HG02970 (cell line): Measurements from ENCODE around the gene DNAH1.

Source experiments
- ATAC-seq: cut with Tn5 transposase; IDR thresholded peaks from one replicate; pipeline ENCODE4 v1.9.1; 2021; ENCODE audit warnings: mild to moderate bottlenecking, moderate library complexity, moderate number of reproducible peaks; ENCODE audit not compliant: unreplicated experiment, low FRiP score

DNAH1 gene

DNA sequence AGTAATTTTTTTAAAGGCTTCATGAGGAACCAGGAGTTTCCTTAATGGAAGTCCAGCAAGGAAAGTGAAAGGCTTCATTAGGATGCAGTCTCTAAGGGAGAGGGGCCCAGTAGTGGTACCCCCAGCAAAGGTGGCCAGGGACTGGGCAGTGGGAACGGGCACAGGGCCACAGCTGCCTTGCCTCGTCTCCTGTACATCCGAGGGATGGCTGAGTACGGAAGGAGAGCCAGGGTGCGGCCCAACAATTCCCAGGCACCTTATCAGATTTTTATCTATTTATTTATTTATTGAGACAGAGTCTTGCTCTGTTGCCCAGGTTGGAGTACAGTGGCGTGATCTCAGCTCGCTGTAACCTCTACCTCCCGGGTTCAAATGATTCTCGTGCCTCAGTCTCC is 114.3 kb downstream of the DNAH1 start:
- no peak for ATAC-seq

DNA sequence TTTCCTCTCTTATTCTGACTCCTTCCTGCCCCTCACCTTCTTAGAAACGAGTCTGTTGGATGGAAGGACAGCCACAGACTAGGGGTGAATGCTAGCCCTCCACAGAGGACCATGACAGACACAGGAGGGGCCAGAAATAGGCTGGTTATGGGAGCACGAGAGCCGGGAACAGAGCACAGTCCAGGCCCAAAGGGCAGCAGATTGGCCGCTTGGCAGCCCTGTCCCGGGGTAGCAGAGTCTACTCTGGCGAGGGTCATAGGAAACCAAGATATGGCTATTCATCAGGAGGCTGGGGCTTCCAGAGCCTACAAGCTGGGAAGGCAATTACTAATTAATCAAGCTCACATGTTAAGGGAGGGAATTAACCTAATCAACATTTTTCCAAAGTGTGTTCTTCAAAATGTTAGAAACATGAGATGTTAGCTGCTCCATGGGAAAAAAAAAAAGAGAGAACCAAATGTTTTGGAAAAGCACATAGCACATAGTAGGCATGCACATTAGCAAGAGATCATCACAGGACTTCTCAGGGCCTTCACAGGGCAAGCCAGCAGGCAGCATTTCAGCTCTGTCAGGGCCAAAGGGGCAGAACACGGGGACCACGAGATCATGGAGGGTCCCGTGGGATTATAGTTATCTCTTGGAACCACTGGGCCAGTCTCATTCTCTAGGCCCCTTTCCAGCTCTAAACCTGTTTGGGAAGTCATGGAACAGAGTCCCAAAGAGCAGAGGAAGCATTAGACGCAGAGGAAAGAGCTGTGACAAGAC is 115.5 kb downstream of the DNAH1 start:
- ATAC-seq, result no peak

DNA sequence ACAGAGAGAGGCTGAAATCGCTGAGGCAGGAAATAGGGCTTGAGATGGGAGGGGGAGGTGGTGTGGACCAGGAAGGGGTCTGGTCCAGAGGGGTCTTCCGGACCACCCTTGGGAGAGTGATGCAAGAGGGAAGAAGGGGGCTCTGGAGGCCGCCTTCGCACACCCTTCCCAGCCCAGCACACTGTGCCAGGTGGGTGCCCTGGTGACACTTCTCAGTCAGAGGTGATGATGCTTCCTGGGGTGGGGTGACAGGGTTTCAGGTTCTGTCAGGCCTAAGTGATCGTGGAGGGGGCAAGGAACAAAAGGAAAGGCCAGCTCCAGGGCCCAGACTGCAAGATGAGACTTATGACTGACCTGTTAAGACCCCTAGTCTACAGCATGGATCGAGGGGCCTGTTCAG is 116.1 kb downstream of the DNAH1 start:
- no peak for ATAC-seq

DNA sequence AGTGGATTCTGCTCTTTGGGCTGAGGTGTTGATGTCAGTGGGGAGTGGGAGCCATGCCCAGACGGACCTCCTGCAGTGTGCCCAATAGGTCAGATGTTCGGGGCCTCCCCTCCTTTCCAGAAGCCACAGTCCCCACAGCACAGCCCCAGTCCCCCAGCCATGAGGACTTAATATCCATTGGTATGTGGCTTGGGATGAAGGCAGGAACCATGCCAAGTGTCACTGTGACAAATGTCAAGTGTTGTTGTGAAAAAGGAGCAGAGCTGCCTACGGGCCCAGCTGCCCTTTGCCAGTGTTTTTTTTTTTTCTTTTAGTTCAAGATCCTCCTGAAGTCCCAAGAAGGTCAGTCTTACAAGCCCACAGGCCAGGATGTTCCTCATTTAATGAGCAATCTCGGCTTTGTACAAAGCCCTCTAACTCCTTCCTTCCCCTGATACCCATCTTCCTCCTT is 116.6 kb downstream of the DNAH1 start:
- no peak for ATAC-seq

DNA sequence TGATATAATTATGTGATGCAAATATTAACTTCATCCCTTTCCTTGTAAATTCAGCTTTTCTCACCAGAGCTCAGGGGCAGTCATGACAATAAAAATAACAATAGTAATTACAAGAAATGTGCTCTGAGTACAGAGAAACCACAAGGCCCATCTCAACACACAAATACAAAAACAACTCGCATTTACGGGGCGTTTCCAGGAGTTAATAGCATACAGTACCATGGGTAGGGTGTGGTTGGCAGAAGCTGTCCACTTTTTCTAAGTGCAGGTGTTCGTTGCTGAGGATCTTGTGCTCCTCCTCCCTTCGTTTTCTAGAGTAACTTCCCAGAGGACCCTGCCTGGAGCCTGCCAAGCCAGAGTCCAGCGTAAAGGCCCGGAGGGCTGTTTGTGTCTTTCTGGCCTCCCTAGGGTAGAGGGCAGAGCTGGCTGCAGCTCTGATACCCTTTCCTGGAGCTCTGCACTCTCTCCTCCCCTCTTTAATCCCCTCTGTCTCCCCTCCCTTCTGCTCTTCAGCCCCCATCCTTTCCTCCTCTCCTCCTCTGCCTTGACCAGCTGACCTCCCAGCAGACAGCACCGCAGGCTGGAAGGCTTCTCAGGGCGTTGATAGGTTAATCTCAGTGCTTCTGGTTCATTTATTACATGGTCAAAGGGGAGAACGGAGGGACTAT is 117.3 kb downstream of the DNAH1 start:
- ATAC-seq, result no peak

DNA sequence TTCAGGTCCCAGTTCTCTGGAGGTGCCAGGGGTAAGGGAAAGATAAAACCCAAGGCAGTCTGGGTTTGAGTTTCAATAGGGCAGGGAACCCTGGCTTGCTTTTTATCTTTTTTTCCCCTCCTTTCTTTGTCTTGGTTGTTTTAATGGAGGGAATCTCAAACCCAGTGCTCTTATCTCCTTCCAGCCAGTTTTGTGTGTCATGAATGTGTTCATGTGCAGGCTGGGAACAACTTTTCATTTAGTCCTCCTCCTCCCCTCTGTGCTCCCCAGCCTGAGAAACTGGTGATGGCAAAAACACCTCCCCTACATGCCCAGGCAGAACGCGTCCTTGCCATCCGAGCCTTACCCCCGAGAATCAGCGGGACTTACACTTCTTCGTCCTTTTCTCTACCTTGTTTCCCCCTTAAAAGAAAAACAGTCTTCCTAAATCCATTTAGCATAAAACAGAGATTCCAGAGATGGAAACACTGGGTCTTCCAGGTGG is 117.9 kb downstream of the DNAH1 start:
- ATAC-seq, result no peak

DNA sequence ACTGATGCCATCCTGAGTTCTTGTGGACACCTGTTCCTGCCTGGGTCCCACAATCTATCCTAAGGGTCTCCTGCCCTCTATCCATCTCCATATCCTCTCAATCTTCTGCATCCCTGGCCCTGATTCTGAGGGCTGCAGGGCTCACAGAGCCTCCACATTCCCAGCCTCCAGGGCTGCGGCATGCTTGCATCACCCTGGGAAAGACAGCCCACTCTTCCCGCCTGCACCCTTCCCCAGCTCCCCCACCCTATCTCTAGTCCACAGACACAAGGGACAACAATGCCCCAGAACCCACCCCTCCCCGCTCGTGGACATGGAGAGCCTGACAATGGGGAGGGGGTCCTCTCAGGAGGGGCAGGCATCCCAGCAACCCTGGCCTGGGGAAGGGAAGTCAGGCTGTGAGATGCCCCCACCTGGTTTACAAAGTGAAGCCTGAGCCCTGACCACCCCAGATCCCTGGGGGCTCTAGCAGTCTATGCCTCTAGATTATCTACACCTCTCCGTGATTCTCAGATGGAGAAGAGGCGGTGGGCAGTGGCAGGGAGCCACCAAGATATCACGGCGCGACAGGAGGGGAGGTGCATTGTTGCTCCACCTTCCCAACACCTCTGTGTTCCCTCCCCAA is 118.5 kb downstream of the DNAH1 start:
- ATAC-seq, result no peak

DNA sequence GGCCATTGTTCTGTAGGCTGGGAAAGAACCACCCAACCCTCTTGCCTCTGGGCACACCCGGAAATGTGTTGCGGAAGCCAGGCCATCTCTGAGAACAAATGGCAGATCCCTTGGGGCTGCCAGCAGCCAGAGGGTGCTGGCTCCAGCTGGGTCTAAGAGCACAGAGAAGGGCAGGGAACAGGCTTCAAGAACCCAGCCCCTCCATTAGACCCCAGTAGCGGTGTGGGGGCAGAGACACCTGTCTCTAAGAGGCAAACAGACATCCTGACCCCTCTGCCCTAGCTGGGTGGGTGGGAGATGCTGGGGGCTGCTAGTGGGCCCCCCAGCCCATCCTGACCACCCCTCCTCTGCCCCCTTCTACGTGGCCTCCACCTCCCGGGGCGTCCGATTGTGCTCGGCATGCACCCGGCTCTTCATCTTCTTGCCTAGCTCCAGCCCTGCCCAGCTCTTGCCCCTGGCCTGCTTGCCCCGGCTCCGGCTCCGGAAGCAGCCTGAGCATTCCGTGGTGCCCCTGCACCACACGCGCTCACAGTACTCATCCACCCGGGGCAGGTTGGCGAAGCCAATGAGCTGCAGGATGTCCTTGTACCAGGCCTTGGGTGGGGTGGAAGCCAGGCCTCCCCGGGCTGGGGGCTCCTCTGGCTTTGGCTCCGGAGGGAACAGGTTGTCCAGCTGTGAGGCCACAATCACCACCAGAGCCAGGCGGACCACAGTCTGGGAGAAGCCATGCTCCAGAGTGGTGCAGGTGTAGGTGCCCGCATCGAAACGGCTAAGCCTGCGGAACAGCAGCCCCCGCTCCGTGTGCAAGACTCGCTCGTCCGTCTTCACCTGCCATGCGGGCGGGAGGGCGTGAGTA is 119.4 kb downstream of the DNAH1 start:
- no peak for ATAC-seq

DNA sequence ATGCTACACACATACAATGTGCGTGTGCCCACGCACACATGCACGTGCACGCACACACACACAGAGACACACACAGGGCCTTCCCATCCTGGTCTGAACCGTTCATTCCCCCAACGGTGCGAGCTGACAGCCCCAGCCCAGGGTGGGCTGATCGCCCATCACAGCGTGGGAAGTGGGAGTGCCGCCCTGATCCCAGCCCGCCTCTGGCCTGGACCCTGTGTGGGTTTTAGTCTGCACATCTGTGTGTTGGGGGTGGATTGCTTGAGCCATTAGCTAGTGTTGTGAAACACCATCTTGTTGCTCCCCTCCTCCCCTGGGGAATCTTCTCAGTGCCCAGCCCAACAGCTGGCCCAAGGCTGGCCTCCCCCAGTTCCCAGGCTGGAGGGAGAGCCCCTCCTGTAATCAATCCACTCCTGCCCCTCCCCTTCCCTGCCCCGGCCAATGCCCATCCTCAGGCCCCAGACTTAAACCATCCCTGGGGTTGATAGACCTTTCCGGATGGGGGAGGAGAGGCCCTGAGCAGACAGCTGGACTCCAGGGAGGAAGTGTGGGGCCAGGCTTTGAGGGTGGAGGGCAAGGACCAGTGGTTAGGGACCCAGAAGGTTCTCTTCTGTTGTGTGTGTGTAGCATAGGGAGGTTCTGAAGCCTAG is 120.5 kb downstream of the DNAH1 start:
- ATAC-seq, result no peak

DNA sequence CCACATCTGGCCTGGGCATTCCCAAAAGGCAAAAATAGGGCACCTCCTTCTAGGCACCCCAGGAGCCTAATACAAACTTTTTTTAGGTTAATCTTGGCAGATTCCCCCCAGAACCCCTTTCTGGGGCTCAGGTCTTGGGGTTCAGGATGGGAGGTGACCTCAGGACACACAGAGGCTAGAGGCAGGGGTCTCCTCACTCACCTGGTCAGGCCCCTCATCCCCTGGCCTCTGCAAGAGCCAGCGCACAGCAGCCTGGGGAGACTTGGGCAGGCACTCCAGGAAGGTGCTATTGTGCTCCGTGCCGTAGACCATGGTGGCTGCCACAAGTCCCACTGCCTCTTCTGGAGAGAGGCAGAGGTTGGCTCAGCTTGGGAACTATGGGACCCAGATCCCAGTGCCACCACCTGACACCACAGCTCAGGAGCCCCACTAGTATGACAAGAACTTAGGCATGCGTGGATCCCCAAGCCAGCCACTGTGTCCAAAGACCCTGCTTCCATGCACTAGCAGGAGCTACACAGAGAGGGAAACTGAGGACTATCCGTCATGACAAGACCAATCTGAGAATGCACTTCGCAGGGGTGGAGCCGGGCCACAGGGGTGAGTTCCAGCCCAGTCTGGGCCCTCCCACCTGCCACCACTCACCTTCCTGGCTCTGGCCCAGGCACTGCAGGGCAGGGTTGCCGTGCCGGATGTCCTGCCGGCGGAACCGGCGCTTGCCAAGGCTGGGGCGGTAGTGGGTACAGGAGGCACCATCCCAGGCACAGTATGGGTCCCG is 121.4 kb downstream of the DNAH1 start:
- no peak for ATAC-seq

DNA sequence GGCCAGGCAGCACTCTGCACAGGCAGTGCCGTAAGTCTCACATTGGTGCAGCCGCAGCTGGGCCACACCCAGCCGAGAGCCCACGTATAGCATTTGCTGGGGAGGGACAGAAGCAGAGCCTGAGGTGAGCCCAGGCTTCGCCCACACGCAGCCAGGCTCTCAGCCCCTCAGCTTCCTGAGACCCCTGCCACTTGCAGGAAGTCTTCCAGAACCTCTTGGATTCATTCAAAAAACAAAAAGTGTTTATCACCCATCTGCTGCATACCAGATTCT is 121.9 kb downstream of the DNAH1 start:
- no peak for ATAC-seq

DNA sequence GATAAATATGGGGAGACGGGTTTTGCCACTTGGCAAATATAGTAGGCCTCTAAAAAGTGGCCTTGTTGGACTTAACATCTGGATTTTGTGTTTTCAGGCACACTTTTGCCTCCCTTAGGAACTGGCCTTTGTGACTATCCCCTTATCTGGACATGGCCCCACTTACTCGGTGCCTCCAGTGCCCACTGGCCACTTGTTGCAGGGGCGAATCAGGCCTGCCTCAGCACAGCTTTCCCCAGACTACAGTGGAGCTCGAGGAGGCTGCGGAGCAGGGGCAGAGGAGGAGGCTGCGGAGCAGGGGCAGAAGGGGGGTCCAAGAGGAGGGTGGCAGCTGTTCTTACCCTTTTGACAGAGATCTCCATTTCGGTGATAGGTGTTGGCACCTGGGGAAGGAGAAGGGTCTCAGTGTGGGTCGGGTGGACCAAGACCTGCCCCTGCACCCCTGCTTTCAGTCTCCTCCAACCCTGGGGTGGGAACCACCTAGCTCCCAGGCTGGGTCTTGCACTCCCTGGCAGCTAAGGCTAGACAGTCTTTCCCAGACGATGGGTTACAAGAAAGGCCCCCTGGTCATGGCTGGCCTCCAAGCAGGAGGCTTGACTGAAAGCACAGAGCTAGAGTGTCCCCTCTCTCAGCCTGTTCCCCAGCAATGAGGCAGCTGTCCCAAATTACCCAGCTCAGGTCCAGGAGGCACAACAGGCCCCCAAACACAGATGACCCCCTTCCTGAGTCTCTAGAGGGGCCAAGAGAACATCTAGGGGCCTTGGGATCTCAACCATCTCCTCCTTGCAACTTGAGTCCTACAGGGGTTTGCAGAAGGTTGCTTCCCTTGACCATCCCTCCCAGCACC is 122.7 kb downstream of the DNAH1 start:
- no peak for ATAC-seq

DNA sequence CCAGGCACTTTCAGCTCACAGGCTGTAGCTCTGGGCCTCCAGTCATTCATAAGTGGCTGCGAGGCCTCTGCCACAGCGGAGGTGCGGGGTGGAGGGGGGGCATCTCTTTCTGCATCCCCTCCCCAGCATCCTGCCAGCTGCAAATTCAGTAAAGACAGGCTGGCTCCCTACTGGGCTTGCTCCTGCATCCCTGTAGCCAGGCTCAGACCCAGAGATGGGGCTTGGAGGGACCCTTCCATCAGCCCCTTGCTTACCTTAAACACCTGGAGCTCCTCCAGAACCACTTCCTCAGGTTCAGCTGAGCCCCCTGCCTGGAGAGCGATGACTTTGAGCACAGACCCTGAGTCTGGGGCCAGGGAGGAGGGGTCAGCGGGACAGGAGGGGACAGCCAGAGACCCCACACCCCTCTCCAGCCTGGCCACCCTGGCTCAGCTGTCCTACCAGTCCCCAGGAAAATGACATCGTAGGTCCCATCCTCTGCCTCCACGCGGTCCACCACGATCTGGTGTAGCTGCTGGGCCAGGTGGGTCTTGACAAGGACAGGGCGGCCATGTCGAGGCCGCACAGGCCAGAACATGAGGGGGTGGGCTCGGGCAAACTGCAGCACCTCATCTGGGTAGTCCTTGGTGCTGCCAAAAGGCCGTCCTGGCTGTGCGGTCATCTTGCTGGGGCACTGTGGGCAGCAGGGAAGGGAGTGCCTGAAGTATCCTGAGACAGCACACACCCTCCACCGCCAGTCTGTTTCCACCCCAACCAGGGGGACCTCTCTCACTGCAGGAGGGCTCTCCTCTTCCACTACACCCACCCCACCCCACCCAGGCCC is 123.5 kb downstream of the DNAH1 start:
- ATAC-seq, result no peak

DNA sequence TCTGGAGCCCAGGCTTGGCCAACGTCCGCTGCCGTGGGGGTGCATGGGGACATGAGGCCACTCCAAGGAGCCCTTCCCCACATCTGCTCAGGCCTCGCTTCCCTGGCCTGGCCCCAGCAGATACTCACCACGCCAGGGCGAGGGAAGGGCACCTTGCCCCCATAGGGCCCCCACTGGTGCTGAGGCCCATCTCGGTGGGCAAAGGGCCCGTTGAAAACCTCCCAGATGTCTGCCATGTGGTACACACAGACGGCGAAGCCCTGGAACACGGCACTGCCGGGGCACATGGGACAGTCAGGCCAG is 124.1 kb downstream of the DNAH1 start:
- no peak for ATAC-seq

DNA sequence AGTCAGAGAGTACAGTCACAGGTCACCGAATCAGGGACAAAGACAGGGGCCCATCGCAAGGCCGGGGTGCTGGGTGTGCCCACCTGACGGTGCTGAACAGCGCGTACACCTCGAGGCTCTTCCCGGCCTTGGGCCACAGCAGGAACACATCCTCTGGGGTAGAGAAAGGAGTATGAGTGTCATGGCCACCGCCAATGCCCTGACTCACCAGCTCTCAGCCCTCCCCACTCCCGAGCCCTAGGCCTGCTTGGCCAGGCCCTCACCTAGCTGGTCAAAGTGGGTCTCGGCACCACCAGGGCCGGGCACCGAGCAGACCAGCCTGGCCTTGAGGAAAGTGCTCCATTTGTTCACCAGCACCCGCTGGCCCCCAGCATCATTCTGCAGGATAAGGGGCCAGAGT is 124.6 kb downstream of the DNAH1 start:
- no peak for ATAC-seq

DNA sequence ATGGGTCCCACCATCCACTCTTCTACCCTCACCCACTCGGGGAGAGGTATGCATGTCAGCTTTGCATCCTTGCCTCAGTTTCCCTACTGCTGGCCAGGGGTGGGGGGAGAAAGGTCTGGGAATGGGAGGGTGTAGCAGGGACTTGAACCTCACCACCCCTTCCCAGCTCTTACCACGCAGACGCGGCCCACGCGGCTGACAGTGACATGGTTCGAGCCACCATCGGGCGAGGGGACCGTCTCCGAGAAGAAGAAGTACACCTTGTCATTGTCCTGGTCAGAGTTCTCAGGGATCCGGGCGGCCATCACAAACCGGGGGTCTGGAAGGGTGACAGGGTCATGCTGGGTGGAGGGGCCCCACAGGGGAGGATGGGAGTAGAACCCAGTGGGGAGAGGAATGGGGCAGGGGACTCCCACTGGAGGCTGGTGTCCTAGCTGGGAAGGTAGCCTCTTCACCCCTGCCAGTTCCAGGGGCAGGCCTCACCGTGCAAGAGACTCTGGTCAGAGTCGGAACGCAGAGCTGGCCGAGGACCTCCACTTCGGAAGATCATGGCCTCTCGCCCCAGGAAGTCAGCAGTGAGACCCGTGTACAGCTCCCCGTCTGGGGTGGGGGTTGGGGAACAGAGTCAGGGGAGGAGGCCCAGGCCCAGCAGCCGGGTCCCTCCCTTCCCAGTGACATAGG is 125.1 kb downstream of the DNAH1 start:
- no peak for ATAC-seq

DNA sequence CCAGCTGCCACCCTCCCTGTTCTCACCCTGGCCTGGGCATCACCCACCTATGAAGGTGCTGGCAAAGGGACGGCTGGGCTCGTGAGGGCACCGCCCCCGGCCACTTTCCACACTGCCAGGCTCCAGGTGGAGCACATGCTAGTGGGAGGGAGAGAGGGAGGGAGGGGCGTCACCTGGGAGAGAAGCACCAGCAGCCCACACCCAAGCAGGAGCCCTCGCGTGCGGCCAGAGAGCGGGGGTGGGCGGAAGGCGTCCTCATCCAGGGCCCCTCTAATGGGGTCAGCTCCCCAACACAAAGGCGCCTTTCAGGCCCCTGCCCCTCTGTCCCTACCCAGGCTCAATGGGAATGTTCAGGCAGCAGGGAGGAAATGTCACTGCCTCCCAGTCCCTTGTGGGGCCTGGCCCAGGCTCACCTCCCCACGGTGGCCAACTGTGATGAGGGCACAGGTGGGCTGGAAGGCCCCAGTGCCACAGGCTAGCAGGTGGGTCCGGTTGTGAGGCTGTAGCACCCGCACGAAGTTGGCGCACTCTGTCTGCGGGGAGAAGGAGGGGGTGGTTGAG is 125.7 kb downstream of the DNAH1 start:
- no peak for ATAC-seq
